ENCODE data around the gene CARS2.
"Not testable (repeated sequence)": the region's sequence is repeated elsewhere in the genome, so short reads cannot be mapped to it uniquely, and the experiment has no call there.

CARS2 gene

DNA sequence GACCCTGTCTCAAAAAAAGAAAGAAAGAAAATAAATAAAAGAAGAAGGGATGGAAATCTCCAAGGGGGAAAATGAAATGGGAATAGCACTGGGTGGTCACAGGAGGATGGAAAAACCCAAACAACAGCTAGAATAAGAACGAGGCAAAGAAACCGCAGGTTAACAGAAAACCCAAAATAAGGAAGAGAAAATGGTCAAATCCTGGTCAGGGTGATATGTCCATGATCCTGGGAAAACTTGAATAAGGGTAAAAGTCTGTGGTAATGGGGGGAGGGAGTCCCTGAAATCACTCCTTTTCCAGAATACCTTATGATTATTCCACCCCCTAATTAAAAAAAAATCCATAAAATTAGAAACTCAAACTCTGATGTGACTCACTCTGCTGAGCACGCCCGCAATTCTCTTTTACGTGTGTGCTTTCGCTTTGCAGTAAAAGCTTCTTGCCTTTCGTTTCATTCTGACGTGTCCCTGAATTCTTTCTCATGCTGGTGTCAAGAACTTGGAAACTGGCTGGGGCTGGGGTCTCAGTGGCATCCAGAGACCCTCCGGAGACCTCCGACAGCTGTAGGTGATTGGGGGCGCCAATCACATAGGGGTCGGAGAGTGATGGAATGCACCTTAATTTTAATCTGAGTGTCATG lies 94.8 kb downstream of the CARS2 start:
- H3K27ac ChIP-seq: no peak overlapping the region
- no peak for TF ChIP-seq ZFX (IDR thresholded peaks at IDR 0.05)
- TF ChIP-seq CTCF (conservative IDR thresholded peaks at IDR 0.05): no peak

- H3K27ac ChIP-seq: no peak overlapping the region
- TF ChIP-seq CTCF (conservative IDR thresholded peaks at IDR 0.05) (no peak), ZFX (IDR thresholded peaks at IDR 0.05) (no peak)
These were observed 98.2 kb downstream of the CARS2 start for GRCh38 chr13:110607675-110608224.

DNA sequence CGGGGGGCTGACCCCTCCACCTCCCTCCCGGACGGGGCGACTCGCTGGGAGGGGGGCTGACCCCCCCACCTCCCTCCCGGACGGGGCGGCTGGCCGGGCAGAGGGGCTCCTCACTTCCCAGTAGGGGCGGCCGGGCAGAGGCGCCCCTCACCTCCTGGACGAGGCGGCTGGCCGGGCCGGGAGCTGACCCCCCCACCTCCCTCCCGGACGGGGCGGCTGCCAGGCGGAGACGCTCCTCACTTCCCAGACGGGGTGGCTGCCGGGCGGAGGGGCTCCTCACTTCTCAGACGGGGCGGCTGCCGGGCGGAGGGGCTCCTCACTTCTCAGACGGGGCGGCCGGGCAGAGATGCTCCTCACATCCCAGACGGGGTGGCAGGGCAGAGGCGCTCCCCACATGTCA lies 99.6 kb downstream of the CARS2 start:
- not testable (repeated sequence) for H3K27ac ChIP-seq

DNA sequence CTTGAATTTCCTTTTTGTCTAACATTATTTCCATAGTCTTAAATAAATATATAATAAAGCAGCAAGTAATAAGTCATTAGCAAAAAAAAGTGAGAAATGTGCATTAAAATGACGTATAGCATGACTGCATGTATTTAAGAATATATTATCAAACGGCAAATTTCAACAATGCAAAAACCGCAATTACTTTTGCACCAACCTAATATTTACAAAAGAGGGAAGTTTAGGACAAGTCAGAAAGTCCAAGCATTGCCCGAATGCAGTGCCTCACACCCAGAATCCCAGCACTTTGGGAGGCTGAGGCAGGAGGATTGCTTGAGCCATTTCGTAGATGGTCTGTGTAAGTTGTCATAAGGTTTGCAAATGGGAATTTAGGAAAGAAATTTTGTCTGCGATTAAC lies 100.8 kb downstream of the CARS2 start:
- TF ChIP-seq ZFX (IDR thresholded peaks at IDR 0.05) (no peak), CTCF (conservative IDR thresholded peaks at IDR 0.05) (no peak)

DNA sequence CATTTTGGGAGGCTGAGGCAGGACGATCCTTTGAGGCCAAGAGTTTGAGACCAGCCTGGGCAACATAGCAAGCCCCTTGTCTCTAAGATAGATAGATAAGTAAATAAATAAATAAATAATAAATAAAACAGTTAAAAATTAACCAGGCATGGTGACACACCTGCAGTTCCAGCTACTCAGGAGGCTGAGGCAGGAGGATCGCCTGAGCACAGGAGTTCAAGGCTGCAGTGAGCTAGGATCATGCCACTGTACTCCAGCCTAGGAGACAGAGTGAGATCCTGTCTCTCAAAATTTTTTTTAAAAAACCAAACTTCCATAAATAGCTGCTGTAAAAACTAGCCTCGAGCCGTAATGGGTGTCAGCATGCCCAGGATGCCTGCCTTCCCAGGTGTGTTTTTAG lies 104.9 kb downstream of the CARS2 start:
- H3K27ac ChIP-seq: no peak overlapping the region; the same call in 1 of the 2 replicates
- TF ChIP-seq CTCF (conservative IDR thresholded peaks at IDR 0.05) (no peak), ZFX (IDR thresholded peaks at IDR 0.05) (no peak)

More for the DNA sequence above, 100.8 kb downstream of the CARS2 start:
- H3K27ac ChIP-seq: no peak overlapping the region

DNA sequence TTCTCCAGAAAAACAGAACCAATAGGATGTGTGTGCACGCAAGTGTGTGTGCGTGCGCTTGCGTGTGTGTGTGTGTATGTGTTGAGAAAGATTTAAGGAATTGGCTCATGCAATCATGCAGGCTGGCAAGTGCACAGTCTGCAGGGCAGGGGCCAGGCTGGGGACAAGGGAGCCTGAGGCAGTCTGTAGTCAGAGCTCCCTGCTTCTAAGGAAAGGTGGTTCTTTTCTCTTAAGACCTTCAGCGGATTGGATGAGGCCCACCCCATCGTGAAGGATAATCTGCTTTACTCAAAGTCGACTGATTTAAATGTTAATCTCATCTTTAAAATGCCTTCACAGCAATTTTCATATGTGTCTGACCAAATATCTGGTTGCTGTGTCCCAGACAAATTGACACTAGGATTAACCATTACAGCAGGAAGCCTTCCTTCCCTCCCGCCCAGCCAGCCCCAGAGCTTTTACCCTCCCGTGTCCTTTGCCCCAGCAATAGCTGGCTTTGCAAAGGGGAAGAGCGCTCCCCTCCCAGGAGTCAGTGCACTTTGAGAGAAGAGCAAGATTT lies 105.6 kb downstream of the CARS2 start:
- TF ChIP-seq CTCF (conservative IDR thresholded peaks at IDR 0.05) (no peak), ZFX (IDR thresholded peaks at IDR 0.05) (no peak)
- H3K27ac ChIP-seq: peak overlapping the region; percentile 40; the same call in 1 of the 2 replicates

DNA sequence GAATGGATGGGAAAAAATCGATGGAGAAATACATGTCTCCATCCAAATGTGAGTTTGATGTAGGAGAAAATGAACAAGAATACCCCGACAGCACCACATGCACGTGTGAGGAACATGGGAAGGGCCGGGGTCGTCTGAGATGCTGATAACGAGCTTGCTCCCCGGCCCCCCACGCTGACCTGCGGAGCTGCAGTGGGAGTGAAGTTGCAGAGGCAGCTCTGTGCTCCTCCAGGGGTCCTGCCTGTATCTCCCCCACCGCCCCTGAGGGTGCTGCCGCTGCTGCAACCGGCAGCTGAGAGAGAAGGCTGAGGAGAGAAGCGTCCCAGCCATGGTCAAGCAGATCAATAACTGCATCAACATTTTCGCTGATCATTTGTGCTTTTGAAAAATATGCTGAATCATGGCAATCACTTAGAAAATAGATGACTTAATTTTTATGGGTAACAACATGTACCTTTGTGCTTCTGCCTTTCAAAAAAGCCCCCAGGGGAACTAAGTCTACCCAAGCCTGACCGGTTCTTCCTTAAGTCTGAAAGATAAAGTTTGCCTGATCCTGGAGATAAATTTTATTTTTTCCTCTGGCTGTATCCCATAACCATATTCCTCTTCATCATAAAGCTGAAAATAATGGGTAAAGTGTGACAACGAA lies 108.8 kb downstream of the CARS2 start:
- H3K27ac ChIP-seq: peak overlapping the region; percentile 81
- TF ChIP-seq ZFX (IDR thresholded peaks at IDR 0.05) (no peak), CTCF (conservative IDR thresholded peaks at IDR 0.05) (no peak)

Measured in C4-2B (cell line).